ENCODE measurements around the gene DAAM2.

Gene DAAM2

DNA sequence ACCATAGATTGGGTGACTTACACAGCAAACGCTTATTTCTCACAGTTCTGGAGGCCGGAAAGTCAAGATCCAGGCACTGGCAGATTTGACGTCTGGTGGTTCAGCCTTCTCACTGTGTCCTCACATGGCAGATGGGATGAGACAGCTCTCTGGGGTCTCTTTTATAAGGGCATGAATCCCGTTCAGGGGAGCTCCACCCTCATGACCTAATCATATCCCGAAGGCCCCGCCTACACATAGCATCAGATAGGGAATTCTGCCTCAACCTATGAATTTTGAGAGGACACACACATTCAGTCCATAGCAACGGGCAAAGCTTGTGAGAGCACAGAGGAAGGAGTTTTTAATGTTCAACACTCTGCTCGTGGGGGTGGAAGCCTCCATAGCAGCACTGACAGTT lies 27.5 kb downstream of the DAAM2 start:
- TF ChIP-seq, protein P1, sequence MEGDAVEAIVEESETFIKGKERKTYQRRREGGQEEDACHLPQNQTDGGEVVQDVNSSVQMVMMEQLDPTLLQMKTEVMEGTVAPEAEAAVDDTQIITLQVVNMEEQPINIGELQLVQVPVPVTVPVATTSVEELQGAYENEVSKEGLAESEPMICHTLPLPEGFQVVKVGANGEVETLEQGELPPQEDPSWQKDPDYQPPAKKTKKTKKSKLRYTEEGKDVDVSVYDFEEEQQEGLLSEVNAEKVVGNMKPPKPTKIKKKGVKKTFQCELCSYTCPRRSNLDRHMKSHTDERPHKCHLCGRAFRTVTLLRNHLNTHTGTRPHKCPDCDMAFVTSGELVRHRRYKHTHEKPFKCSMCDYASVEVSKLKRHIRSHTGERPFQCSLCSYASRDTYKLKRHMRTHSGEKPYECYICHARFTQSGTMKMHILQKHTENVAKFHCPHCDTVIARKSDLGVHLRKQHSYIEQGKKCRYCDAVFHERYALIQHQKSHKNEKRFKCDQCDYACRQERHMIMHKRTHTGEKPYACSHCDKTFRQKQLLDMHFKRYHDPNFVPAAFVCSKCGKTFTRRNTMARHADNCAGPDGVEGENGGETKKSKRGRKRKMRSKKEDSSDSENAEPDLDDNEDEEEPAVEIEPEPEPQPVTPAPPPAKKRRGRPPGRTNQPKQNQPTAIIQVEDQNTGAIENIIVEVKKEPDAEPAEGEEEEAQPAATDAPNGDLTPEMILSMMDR (IDR thresholded peaks at IDR 0.05; ENCODE audit: low read depth, low read length) = no peak
- in situ Hi-C loops (cut with HindIII; ENCODE audit: low sequenced_read_pairs) = no loop called here
- no peak overlapping the region for H3K4me3 ChIP-seq (ENCODE audit: low read depth, low read length)
- no peak for DNase-seq (ENCODE audit: low read depth, low spot score)

DNA sequence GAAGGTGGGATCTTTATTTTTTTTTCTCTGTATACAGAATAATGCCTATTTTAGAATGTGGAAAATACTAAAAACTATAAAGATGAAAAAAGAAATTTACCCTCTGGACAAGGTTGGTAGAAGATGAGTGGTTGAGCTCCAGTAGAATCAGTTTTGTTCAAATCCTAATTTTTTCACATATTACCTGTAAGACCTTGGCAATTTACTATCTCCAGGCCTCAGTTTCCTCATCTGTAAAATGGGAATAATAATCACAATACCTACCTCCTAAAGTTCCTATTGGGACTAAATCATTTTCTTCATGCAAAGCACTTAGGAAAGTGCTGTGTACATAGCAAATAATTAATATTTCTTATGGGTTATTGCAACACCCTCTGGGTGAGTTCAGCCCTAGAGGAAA lies 28.4 kb downstream of the DAAM2 start:
- DNase-seq (ENCODE audit: low read depth, low spot score) = no peak
- TF ChIP-seq, protein P1 (IDR thresholded peaks at IDR 0.05; ENCODE audit: low read depth, low read length) = no peak
- in situ Hi-C loops (cut with HindIII; ENCODE audit: low sequenced_read_pairs) = no loop called here
- H3K4me3 ChIP-seq (ENCODE audit: low read depth, low read length) = no peak overlapping the region

DNA sequence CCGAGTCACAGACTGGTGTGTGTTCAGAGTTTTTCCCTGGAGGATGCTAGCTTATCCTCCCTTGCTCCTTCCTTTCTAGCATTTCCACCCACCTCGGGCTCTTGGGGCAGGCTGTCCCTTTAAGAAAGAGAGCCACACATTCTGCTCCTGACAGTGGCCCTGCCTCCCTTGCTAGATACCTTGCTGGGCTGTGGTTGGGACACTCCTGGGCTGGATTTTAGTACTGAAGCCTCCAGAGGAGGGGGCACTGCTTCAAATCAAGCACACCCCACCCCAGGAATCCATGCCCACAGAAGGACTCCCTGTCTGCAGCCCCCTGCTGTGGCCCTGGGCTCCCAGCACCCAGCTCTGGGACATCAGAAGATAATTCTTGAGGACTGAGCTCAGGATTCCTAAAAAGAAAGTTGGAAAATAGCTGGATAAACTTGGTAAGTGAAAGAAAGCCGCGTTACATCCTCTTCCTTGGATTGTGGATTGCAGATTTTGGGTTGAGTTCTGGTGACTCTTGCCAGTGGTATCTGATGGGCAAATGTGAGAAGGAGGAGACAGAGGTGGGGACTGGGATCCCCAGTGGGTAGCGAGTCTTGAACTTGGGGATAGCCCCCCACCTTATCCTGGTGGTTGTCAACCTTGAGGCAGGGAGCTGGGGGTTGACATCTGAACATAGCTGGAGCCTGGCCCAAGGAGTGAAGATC lies 29.0 kb downstream of the DAAM2 start:
- no peak overlapping the region for H3K4me3 ChIP-seq (ENCODE audit: low read depth, low read length)
- TF ChIP-seq, protein P1 (IDR thresholded peaks at IDR 0.05; ENCODE audit: low read depth, low read length) = no peak
- DNase-seq (ENCODE audit: low read depth, low spot score) = no peak

DNA sequence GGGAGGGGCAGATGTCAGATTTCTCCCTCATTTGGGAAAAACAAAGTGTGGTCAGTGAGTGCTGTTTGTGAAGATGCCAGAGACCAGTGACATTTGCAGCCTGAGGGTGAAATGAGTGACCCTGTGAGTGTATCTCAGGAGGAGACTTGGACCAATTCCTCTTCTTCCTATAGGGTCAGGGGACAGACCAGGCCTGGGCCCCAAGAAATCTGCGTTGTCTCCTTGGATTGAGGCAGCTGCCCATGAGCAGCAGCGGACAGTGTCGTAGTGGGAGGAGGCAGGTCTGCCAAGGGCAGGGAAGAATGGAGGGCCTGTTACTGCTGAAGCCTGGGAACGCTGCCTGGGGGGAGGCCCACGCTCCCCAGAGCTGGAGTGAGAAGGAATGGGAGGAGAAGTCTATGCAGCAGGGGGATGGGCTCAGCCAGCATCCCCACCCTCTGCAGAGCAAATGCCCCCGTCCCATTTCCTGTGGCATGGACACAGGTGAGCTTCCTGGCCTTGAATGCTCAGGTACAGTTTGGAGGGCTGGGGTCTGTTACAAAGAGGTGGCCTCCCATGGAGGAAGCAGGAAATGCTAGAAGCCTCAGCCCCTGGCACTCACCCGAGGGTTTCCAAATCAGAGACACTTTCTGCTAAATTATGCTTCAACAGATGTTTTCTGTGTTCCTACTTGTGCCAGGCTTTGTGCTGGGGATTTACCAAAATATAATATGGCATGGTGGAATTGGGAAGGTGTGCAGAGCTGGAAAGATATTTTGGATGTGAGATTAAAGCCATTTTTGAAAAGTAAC lies 29.8 kb downstream of the DAAM2 start:
- in situ Hi-C loops (cut with HindIII; ENCODE audit: low sequenced_read_pairs) = no loop called here
- no peak for DNase-seq (ENCODE audit: low read depth, low spot score)
- TF ChIP-seq, protein P1 (IDR thresholded peaks at IDR 0.05; ENCODE audit: low read depth, low read length) = no peak
- H3K4me3 ChIP-seq (ENCODE audit: low read depth, low read length) = no peak overlapping the region

More for the DNA sequence above, 29.0 kb downstream of the DAAM2 start:
- in situ Hi-C loops (cut with HindIII; ENCODE audit: low sequenced_read_pairs) = no loop called here

DNA sequence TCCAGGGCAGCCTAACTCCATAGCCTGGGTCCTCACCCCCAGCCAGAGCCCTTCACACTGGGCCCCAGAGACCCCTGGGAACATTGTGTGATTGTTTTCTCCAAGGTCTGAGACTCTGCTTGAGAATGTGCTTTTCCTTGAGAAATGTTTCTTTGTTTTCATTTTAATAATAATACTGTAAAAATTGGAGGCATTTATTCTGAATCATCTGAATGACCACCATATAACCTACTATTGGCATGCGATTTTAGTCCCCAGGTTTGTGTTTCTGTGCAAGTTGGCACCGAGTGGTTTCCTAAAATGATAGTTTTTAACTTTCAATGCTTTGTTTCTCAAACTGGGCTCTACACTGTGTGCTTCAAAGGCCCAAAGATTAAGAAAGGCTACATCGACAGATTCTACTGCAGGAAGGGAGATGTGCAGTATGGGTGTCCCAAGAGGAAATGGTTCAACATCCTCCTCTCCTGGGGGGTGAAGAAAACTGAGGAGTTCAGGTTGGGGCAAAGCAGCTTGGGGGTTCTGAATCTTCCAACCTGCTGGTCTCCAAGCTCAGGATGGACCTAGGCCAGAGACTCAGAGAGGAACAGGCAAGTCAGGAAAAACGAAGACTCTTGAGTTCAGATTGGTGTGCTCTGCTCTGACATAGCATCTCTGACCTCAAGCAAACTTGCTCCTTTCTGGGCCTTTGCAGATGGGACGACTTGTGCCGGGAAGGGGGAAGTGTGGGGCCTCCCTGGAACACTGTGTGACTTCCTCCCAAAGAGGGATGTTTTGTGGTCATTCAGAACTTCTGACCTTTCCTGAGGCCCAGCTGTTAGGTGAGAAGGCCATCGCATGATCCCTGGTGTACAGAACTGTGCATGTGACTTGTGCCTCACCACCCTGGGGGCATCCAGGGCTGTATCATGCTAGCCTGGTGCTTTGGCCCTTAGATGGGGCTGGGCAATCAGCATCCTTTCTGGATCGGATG lies 31.0 kb downstream of the DAAM2 start:
- TF ChIP-seq, protein P1 (IDR thresholded peaks at IDR 0.05; ENCODE audit: low read depth, low read length) = no peak
- no peak overlapping the region for H3K4me3 ChIP-seq (ENCODE audit: low read depth, low read length)
- in situ Hi-C loops (cut with HindIII; ENCODE audit: low sequenced_read_pairs) = no loop called here
- no peak for DNase-seq (ENCODE audit: low read depth, low spot score)
